ENCODE results near the gene LONRF3.

LONRF3 gene

DNA sequence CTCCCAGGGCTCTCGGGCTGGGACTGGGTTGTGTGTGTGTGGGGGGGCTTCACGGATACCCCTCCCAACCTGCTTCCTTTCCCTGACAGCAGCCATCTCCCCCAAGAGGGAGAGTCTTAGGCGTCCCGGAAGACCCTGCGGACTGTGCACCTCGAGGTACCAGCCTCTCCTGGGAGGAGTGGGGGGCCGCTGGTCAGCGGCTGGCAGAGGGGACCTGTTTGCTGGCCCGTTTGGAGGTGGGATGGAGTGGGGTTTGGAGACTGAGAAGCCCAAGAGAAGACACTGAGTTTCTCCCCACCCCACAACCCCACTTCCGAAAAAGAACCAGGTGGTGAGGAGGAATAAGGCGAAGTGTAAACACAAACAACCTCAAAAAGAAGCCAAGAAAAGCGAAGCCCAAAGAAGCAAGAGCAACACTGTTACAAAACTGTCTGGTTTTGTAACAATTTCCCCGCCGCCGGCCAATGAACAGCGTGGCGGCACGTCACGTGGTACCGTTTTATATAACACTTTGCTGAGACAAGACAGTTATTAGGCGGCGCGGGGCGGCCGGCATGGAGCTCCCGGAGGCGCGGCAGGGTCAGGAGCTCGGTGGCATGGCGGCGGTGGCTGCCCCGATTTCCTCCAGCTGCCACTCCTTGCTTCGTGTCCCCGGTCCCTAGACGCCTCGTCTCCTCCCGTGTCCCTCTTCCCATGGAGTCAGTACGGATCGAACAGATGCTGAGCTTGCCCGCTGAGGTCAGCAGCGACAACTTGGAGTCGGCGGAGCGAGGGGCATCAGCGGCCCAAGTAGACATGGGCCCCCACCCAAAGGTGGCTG, at the start of gene LONRF3:
TSS of gene LONRF3 (plus strand) at position 531 of the 820 bp plus-strand sequence. CDS start at position 694, 163 bp downstream.
- H3K4me3 ChIP-seq (ENCODE audit: low read depth, low read length) = no peak within 1 kb of the TSS
- TF ChIP-seq, protein P1, sequence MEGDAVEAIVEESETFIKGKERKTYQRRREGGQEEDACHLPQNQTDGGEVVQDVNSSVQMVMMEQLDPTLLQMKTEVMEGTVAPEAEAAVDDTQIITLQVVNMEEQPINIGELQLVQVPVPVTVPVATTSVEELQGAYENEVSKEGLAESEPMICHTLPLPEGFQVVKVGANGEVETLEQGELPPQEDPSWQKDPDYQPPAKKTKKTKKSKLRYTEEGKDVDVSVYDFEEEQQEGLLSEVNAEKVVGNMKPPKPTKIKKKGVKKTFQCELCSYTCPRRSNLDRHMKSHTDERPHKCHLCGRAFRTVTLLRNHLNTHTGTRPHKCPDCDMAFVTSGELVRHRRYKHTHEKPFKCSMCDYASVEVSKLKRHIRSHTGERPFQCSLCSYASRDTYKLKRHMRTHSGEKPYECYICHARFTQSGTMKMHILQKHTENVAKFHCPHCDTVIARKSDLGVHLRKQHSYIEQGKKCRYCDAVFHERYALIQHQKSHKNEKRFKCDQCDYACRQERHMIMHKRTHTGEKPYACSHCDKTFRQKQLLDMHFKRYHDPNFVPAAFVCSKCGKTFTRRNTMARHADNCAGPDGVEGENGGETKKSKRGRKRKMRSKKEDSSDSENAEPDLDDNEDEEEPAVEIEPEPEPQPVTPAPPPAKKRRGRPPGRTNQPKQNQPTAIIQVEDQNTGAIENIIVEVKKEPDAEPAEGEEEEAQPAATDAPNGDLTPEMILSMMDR (IDR thresholded peaks at IDR 0.05; ENCODE audit: insufficient read depth, low read depth, low read length, missing control alignments) = no peak
- DNase-seq (ENCODE audit: low read depth) = no peak

DNA sequence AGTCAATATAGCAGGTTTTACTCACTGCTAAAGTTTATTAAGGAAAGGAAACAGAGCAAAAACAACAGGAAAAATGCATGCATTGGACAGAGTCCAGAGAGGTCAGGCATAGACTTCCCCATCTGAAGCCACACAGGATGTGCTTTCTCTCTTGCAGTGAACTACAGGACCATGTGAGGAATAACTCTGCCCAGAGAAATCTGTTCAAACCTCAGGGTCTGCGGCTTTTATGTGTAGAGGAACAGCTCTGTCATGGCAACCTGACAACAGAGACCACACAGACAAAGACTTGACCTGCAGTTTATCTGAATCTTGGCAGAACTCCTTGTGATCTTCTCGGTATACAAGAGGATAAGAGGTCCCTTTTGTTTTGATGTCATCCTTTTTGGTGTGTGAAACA, 46.3 kb upstream of the LONRF3 start:
- no peak overlapping the region for H3K4me3 ChIP-seq (ENCODE audit: low read depth, low read length)
- DNase-seq (ENCODE audit: low read depth) = no peak
- TF ChIP-seq, protein P1 (IDR thresholded peaks at IDR 0.05; ENCODE audit: insufficient read depth, low read depth, low read length, missing control alignments) = no peak

GRCh38 chrX:118935352-118935751, 39.1 kb upstream of the LONRF3 start:
- TF ChIP-seq, protein P1 (IDR thresholded peaks at IDR 0.05; ENCODE audit: insufficient read depth, low read depth, low read length, missing control alignments) = no peak
- no peak for DNase-seq (ENCODE audit: low read depth)
- H3K4me3 ChIP-seq (ENCODE audit: low read depth, low read length) = no peak overlapping the region

GRCh38 chrX:118941147-118941546, 33.3 kb upstream of the LONRF3 start:
- TF ChIP-seq, protein P1 (IDR thresholded peaks at IDR 0.05; ENCODE audit: insufficient read depth, low read depth, low read length, missing control alignments) = no peak
- DNase-seq (ENCODE audit: low read depth) = no peak
- no peak overlapping the region for H3K4me3 ChIP-seq (ENCODE audit: low read depth, low read length)

GRCh38 chrX:118943102-118943501, 31.3 kb upstream of the LONRF3 start:
- no peak for DNase-seq (ENCODE audit: low read depth)
- TF ChIP-seq, protein P1 (IDR thresholded peaks at IDR 0.05; ENCODE audit: insufficient read depth, low read depth, low read length, missing control alignments) = no peak
- no peak overlapping the region for H3K4me3 ChIP-seq (ENCODE audit: low read depth, low read length)

- TF ChIP-seq, protein P1 (IDR thresholded peaks at IDR 0.05; ENCODE audit: insufficient read depth, low read depth, low read length, missing control alignments) = no peak
- no peak for DNase-seq (ENCODE audit: low read depth)
- H3K4me3 ChIP-seq (ENCODE audit: low read depth, low read length) = no peak overlapping the region
Observed at GRCh38 chrX:118945921-118946320, 28.5 kb upstream of the LONRF3 start.

DNA sequence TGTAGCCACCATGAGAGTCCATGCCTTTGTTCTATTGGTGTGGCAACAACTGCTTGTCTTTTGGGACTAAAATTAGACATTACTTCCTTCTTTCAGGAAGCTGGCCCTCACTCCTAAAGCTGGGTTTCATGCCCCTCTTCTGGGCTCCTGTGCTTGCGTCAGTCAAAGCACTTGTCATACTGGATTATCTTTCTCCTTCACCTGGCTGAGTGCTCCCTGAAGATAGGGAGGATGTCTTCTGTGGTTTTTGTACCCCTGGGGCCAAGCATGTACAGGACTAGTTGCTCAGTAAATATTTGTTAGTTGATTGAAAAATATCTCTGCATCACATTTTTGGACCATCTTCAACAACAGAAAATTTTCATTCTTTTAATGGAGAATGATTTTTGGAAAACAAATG, 26.1 kb upstream of the LONRF3 start:
- TF ChIP-seq, protein P1 (IDR thresholded peaks at IDR 0.05; ENCODE audit: insufficient read depth, low read depth, low read length, missing control alignments) = no peak
- no peak for DNase-seq (ENCODE audit: low read depth)
- H3K4me3 ChIP-seq (ENCODE audit: low read depth, low read length) = no peak overlapping the region

Measured in GM12865 (cell line).